Fibroblast of the aortic adventitia (primary cell): ENCODE results near the gene RFLNA. TPM values are rescaled to one million over a fixed set of nuclear protein-coding genes. Genes with fewer than 3 reads are reported as not detected.

Experiments used
- DNase-seq: peaks from one replicate; pipeline ENCODE4 v3.0.0-alpha.2; 2010; ENCODE audit warnings: low read depth
- H3K4me3 ChIP-seq: 2 replicates; pipeline ENCODE4 v1.5.1; 2011; ENCODE audit warnings: low read depth, mild to moderate bottlenecking, control low read depth, low read length, moderate library complexity
- total RNA-seq: library from RNA; depleted of rRNA; stranded (reverse); fragments of >200 nt; gene quantifications from 2 replicates; pipeline ENCODE4 v1.2.3, GENCODE V29; 2012; ENCODE audit warnings: low replicate concordance
- TF ChIP-seq, protein P1 (sequence below): IDR thresholded peaks from 2 replicates; pipeline ENCODE4 v1.5.1; 2011; ENCODE audit warnings: mild to moderate bottlenecking, low read length, control low read depth, inconsistent platforms; ENCODE audit not compliant: insufficient read depth

RFLNA gene
- total RNA-seq, 1 donor: 0.45 TPM

DNA sequence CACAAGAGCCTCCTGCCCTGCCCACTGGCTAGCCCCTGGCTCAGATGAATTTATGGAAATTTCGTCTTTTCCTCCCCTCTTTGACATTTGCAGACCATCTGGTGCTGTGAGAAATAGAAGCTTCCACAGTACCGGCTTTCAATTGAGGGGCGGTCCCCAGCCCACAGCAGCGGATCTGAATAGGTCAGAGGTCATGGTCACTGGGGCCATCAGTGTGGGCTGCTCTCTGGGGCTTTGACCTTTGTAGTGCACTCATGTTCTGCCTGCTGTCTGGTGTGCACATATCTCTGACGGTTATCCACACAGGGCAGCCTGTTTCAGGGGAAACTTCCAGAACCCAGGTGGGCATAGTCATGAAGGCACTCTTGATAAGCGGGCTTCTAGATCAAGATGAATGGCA lies 2.5 kb upstream of the RFLNA start:
- TF ChIP-seq, protein P1, sequence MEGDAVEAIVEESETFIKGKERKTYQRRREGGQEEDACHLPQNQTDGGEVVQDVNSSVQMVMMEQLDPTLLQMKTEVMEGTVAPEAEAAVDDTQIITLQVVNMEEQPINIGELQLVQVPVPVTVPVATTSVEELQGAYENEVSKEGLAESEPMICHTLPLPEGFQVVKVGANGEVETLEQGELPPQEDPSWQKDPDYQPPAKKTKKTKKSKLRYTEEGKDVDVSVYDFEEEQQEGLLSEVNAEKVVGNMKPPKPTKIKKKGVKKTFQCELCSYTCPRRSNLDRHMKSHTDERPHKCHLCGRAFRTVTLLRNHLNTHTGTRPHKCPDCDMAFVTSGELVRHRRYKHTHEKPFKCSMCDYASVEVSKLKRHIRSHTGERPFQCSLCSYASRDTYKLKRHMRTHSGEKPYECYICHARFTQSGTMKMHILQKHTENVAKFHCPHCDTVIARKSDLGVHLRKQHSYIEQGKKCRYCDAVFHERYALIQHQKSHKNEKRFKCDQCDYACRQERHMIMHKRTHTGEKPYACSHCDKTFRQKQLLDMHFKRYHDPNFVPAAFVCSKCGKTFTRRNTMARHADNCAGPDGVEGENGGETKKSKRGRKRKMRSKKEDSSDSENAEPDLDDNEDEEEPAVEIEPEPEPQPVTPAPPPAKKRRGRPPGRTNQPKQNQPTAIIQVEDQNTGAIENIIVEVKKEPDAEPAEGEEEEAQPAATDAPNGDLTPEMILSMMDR: no peak
- no peak overlapping the region for H3K4me3 ChIP-seq
- DNase-seq: no peak

DNA sequence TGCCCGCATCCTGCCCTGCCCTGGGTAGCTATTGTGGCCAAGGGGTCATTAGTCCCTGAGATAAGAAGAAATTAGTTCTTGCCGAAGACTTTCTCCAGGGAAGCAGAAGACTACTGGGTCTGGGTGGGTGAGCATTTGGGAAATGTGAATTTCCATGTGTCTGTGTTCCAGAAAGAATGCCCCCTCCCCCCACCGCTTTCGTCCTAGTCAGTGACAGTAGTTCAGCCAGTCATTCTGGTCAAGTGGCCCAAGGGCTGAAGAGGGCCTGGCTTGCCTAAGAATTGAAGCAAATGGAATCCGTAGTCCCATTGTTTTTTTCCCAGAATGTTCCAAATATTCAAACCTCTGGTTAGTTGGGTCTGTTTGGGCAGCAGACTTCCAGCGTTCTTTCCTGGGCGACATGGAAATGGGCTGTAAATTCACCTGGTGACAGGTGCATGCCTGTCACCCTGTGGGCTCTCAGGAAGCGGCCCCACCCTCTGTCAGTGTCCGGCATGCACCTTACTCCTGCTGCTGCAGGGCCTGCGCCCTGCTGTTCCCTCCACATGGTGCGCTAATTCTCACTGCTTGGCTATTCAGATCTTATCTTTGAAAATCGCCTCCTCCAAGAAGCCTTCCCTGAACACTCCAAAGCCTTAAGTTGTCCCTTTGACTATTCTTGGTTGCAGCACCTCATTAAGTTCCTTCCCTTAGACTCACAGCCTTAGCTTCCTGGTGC lies 1.4 kb upstream of the RFLNA start:
- no peak for DNase-seq
- TF ChIP-seq, protein P1: no peak
- no peak overlapping the region for H3K4me3 ChIP-seq

DNA sequence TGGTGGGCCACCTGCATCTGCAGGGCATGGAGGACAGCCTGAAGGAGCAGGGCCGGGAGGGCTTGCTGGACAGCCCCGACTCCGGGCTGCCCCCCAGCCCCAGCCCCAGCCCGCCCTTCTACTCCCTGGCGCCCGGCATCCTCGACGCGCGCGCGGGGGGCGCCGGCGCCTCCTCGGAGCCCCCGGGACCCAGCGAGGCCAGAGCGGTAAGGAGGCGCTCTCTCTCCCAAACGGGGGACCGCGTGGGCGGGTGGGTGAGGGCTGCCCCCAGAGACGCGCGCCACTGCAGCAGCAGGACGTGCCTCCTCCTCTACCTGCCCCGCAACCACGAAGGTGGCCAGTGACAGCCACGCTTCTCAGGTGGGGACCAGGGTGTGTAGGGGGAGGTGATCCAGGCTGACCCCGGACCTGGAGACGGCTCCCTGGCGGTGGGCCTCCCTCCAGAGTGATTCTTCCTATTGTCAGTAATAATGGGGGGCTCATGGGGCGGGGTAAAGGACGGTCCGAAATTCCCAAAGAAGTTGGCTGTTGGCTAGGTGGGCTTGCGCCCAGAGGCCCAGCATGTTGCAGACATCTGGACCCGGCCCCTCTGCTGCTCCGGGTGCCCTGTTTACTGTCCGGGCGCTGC lies 652 bp downstream of the RFLNA start:
- no peak for DNase-seq
- TF ChIP-seq, protein P1: no peak
- no peak overlapping the region for H3K4me3 ChIP-seq

DNA sequence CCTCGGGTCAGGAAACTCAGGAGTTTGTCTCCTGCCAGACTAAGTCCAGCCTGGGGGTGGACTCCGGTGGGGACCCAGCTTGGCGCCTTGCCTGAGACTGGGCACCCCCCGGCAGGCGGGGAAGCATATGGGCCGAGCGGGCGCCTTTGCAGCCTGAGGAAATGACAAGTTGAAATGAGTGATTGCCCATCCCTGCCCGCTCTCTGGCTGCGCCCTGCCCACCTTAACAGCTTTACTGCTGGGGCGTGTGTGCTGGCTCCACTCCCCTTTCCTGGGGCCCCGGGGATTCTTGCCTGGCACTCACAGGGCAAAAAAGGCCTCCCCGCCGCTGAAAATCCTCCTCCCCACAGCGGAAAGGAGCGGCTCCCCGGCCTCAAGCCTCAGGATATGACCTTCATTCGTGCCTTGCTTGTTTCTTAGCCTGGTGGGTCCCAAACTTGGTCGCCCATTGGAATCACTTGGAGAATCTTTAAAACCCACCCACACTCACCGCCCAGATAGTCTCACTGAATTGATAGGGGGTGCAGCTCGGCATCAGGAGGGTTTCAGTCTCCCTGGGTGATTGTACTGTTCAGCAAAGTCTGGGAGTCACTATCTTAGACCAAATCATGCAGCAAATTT lies 1.5 kb downstream of the RFLNA start:
- TF ChIP-seq, protein P1: no peak
- DNase-seq: no peak
- H3K4me3 ChIP-seq: no peak overlapping the region

DNA sequence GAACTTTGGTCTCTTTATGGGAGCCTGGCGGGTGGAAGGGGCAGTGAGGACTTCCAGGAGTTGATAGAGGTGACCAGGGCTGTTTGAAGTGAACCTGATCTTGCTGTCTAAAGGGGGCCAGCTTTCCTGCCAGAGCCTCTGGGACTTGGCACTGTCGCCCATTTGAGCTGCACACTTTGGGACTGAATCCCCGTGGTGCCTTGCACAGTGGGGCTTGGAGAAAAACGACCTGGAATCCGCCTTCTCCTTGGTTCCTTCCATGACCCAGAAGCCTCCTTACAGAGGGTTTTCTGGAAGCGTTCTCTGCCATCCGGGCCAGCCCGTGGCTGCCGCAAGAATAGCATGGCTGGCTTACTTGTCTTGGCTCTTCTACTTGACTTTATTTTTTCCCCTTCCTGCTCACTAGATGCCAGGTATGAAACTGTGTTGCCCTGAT lies 2.0 kb downstream of the RFLNA start:
- no peak for DNase-seq
- TF ChIP-seq, protein P1: no peak
- no peak overlapping the region for H3K4me3 ChIP-seq

DNA sequence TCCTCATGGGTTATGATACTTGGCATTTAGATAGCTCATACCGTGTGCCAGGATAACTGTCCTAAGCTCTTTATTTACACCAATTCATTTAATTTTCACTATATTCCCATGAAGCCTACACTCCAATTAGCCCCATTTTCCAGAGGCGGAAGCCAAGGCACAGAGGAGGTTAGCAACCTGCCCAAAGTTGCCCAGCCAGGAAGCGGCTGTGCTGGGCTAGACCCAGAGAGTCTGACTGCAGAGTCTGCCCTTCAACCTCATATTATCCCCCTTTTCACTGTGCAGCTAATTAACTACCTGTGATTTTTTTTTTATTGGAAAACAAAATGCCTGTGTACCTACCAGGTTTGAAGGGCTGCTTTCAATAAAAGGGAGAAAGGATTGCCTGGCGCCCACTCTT lies 2.5 kb downstream of the RFLNA start:
- H3K4me3 ChIP-seq: no peak overlapping the region
- no peak for DNase-seq
- TF ChIP-seq, protein P1: no peak
